Progenitor cell of endocrine pancreas (in vitro differentiated cells): ENCODE measurements around the gene SLC1A7. TPM values are rescaled to one million over a fixed set of nuclear protein-coding genes. Genes with fewer than 3 reads are reported as not detected.
"Not testable (repeated sequence)": the region's sequence is repeated elsewhere in the genome, so short reads cannot be mapped to it uniquely, and the experiment has no call there.

Source experiments
- DNase-seq: peaks from one replicate; pipeline ENCODE4 v3.0.0; 2021; ENCODE audit warnings: low spot score; ENCODE audit not compliant: unreplicated experiment
- H3K27ac Mint-ChIP-seq: 2 replicates; pipeline ENCODE4 v1.8.0; 2021; ENCODE audit warnings: mild to moderate bottlenecking, moderate library complexity, mixed read lengths
- H3K27me3 Mint-ChIP-seq: 2 replicates; pipeline ENCODE4 v1.8.0; 2021; ENCODE audit warnings: mixed read lengths
- H3K36me3 Mint-ChIP-seq: 2 replicates; pipeline ENCODE4 v1.8.0; 2022; ENCODE audit warnings: mixed read lengths; ENCODE audit not compliant: insufficient read depth
- H3K4me1 Mint-ChIP-seq: 2 replicates; pipeline ENCODE4 v1.8.0; 2021; ENCODE audit warnings: low read depth, mixed read lengths
- H3K4me3 Mint-ChIP-seq: 2 replicates; pipeline ENCODE4 v1.8.0; 2021; ENCODE audit warnings: low read depth, mild to moderate bottlenecking, moderate library complexity, mixed read lengths
- H3K9me3 Mint-ChIP-seq: 2 replicates; pipeline ENCODE4 v1.8.0; 2021; ENCODE audit warnings: low read depth, mixed read lengths
- total RNA-seq: library from RNA; stranded (reverse); gene quantifications from 2 replicates; pipeline ENCODE4 v1.2.1, GENCODE V29; 2021
- TF ChIP-seq, protein P1 (sequence below): fragments of 200-600 bp; sonication (generic); IDR thresholded peaks from one replicate; pipeline ENCODE4 v1.5.0; 2021; ENCODE audit warnings: antibody characterized with exemption, mild to moderate bottlenecking; ENCODE audit not compliant: unreplicated experiment

The SLC1A7 gene
- total RNA-seq, 1 donor from 2014 or later, result not detected

DNA sequence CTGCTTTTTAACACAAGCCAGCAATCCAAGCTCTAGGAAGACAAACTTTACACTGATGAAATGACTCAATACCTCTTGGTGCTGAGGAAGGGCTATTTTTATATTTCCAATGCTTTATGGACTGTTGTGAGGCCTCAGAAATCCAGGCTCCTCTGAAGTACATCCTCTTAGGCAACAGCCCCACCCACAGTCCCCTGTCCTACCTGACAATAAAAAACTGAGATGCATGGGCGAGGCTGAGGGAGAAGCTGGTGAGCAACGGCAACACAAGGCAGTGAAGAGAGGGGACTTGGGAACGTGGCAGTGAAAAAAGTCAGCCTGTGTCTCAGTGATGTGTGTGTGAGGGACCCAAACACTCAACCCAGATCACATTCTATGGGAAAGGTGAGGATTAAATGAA lies 44.1 kb upstream of the SLC1A7 start:
- Mint-ChIP-seq H3K27me3 (peaks cover 27% of the 10 kb centered on the region), H3K9me3 (no peaks in the 10 kb centered on the region), H3K36me3 (no peaks in the 10 kb centered on the region), H3K27ac (no peak overlapping the region), H3K4me3 (no peak overlapping the region), H3K4me1 (no peaks in the 10 kb centered on the region)
- no peak for DNase-seq
- TF ChIP-seq, protein P1, sequence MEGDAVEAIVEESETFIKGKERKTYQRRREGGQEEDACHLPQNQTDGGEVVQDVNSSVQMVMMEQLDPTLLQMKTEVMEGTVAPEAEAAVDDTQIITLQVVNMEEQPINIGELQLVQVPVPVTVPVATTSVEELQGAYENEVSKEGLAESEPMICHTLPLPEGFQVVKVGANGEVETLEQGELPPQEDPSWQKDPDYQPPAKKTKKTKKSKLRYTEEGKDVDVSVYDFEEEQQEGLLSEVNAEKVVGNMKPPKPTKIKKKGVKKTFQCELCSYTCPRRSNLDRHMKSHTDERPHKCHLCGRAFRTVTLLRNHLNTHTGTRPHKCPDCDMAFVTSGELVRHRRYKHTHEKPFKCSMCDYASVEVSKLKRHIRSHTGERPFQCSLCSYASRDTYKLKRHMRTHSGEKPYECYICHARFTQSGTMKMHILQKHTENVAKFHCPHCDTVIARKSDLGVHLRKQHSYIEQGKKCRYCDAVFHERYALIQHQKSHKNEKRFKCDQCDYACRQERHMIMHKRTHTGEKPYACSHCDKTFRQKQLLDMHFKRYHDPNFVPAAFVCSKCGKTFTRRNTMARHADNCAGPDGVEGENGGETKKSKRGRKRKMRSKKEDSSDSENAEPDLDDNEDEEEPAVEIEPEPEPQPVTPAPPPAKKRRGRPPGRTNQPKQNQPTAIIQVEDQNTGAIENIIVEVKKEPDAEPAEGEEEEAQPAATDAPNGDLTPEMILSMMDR, result no peak

DNA sequence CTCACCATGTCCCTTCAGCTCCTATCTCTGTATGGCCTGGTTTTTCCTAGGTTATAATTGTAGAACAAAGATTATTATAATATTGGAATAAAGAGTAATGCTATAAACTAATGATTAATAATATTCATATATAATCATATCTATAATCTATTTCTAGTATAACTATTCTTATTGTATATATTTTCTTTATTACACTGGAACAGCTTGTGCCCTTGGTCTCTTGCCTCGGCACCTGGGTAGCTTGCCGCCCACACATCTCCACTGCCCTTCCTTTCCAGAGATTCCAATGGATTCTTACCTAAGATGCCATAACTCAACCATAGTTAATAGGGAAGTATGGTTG lies 43.5 kb upstream of the SLC1A7 start:
- H3K4me3 Mint-ChIP-seq, H3K27ac Mint-ChIP-seq, DNase-seq, H3K9me3 Mint-ChIP-seq, H3K36me3 Mint-ChIP-seq, H3K4me1 Mint-ChIP-seq: not testable (repeated sequence)
- TF ChIP-seq, protein P1, result peak; percentile 27
- H3K27me3 Mint-ChIP-seq, result peaks cover 31% of the 10 kb centered on the region

DNA sequence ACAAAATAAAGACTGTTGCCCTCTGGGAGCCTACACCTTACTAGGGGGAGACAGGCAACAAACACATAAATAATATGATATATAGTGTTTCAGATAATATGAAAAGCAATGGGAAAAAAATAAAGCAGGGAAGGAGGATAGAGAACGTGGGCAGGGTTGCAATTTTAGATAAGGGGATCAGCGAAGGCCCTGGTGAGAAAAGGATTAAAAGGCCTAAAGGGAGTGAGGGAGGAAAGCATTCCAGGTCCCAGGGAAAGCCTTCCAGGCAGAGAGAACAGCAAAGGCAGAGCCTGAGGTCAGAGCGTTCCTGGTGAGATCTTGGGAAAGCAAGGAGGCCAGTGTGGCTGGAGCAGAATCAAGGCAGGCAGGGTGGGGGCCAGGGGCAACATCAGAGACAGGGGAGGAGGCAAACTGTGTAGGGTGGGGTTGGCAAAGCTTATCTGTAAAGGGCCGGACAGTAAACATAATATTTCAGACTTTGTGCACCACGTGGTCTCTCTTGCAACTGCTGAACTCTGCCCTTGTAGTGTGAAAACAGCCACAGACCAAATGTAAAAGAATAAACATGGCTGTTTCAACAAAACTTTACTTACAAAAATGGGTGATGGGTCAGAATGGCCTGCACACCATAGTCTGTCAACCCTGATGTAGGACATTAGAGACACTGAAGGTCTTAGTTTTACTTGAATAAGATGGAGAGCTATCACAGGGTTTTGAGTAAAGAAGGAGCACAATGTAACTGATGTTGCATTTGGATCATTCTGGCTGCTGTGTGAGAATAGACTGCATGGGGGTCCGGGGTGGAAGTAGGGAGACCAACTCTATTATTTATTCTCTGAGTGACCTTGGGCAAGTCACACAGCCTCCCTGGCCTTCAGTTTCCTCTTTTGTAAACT lies 40.9 kb upstream of the SLC1A7 start:
- TF ChIP-seq, protein P1, result no peak

DNA sequence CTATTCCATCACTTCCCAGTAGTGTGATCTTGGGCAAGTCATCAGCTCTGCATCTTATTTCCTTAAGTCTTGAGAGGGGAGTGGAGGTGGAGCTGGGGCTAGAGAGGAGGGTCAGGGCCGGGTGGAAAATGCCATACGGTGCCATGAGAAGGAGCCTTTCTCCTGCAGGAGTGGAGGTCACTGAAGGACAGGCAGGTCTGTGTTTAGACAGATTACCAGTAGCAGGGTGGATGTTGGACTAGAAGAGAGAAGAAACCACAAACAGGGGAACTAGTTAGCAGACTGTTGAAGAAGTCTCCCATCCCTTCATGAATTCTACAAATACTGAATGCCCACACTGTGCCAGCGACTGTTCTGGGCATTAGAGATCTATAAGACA lies 40.3 kb upstream of the SLC1A7 start:
- no peaks in the 10 kb centered on the region for H3K9me3 Mint-ChIP-seq
- DNase-seq, result no peak
- no peaks in the 10 kb centered on the region for H3K36me3 Mint-ChIP-seq
- no peak overlapping the region for H3K27ac Mint-ChIP-seq
- no peak overlapping the region for H3K4me3 Mint-ChIP-seq
- no peaks in the 10 kb centered on the region for H3K4me1 Mint-ChIP-seq
- H3K27me3 Mint-ChIP-seq, result peaks cover 38% of the 10 kb centered on the region
- TF ChIP-seq, protein P1, result no peak

More for the DNA sequence above, 40.9 kb upstream of the SLC1A7 start:
- H3K27ac Mint-ChIP-seq, result no peak overlapping the region
- H3K4me1 Mint-ChIP-seq, result no peaks in the 10 kb centered on the region
- H3K27me3 Mint-ChIP-seq, result peaks cover 40% of the 10 kb centered on the region
- H3K4me3 Mint-ChIP-seq, result no peak overlapping the region
- no peaks in the 10 kb centered on the region for H3K9me3 Mint-ChIP-seq
- no peaks in the 10 kb centered on the region for H3K36me3 Mint-ChIP-seq
- DNase-seq, result no peak

DNA sequence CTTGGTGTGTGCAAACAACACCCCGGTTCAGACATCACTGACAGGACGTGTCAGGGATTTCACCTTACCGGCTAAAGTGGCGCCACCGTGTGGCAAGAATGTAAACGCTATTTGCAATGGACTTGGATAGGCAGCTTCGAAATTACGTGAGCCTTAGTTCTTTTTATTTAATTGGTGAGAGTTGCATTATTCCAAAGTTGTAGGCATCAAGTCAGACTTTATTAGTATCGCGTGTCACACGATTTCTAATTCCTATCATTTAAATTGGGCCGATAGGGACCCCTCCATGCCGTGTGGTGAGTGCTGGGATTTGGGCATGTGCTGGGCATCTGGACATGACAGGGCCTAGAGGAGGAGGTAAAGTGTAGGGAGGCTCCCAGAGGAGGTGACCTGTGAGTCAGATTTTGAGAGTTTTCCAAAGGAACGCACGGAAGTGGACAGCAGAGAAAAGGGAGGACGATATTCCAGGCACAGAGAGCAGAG lies 39.7 kb upstream of the SLC1A7 start:
- H3K9me3 Mint-ChIP-seq, result no peaks in the 10 kb centered on the region
- no peak overlapping the region for H3K4me3 Mint-ChIP-seq
- TF ChIP-seq, protein P1, result peak; percentile 98
- H3K4me1 Mint-ChIP-seq, result peaks cover under 1% of the 10 kb centered on the region
- peak; percentile 71 for DNase-seq
- H3K27me3 Mint-ChIP-seq, result peaks cover 38% of the 10 kb centered on the region
- H3K36me3 Mint-ChIP-seq, result no peaks in the 10 kb centered on the region
- no peak overlapping the region for H3K27ac Mint-ChIP-seq
